ENCODE data around the gene IGFBP2.

The IGFBP2 gene

GRCh38 chr2:216661051-216661450 lies 27.8 kb downstream of the IGFBP2 start:
- no peak overlapping the region for H3K27ac ChIP-seq (ENCODE audit: insufficient read depth in 1 of 2, low read depth in 1 of 2, low read length in 2 of 2, poor library complexity in 1 of 2, severe bottlenecking in 2 of 2)
- H3K27me3 ChIP-seq (replicated peaks in 2 of 5; ENCODE audit: control insufficient read depth in 4 of 5, insufficient read depth in 5 of 5, low read length in 4 of 5), result peaks cover 0 to 3% (median 0%) of the 10 kb centered on the region in 5 experiments
- no peak overlapping the region for H3K4me3 ChIP-seq (ENCODE audit: control insufficient read depth in 1 of 7, extremely low read depth in 1 of 7, insufficient read depth in 4 of 7, low read depth in 2 of 7, low read length in 6 of 7)
- no peak for DNase-seq
- peaks cover 0 to 4% (median 0%) of the 10 kb centered on the region in 4 experiments for H3K4me1 ChIP-seq (ENCODE audit: control extremely low read depth in 1 of 4, control insufficient read depth in 4 of 4, insufficient read depth in 4 of 4, low read length in 3 of 4)
- ChIA-PET POLR2A (no interaction called here), CTCF (interaction anchor here (0.7 to 15.7 kb wide), 13 partner anchors 8 to 551 kb away, joined by 3 to 433 read pairs (median 4); no protein-coding TSS in a partner anchor)
- H3K36me3 ChIP-seq (ENCODE audit: control insufficient read depth in 4 of 4, insufficient read depth in 4 of 4, low read length in 3 of 4), result no peaks in the 10 kb centered on the region
- WGBS (ENCODE audit: insufficient coverage), result 98% methylated on average over 5 of the region's 5 CpGs
- no peaks in the 10 kb centered on the region for H3K9me3 ChIP-seq (ENCODE audit: control extremely low read depth in 1 of 5, control insufficient read depth in 4 of 5, insufficient read depth in 2 of 5, low read depth in 1 of 5, low read length in 4 of 5)

GRCh38 chr2:216661639-216662375 lies 28.6 kb downstream of the IGFBP2 start:
- H3K4me1 ChIP-seq (ENCODE audit: control extremely low read depth in 1 of 4, control insufficient read depth in 4 of 4, insufficient read depth in 4 of 4, low read length in 3 of 4), result peaks cover 0 to 4% (median 0%) of the 10 kb centered on the region in 4 experiments
- WGBS (ENCODE audit: insufficient coverage), result 94% methylated on average over 15 of the region's 20 CpGs
- no peaks in the 10 kb centered on the region for H3K36me3 ChIP-seq (ENCODE audit: control insufficient read depth in 4 of 4, insufficient read depth in 4 of 4, low read length in 3 of 4)
- no peak overlapping the region for H3K4me3 ChIP-seq (ENCODE audit: control insufficient read depth in 1 of 7, extremely low read depth in 1 of 7, insufficient read depth in 4 of 7, low read depth in 2 of 7, low read length in 6 of 7)
- no peak overlapping the region for H3K27ac ChIP-seq (ENCODE audit: insufficient read depth in 1 of 2, low read depth in 1 of 2, low read length in 2 of 2, poor library complexity in 1 of 2, severe bottlenecking in 2 of 2)
- CTCF ChIA-PET, result interaction anchor here (0.5 to 15.7 kb wide), 14 partner anchors 9 to 877 kb away, joined by 3 to 433 read pairs (median 3); no protein-coding TSS in a partner anchor
- peak in 2 of 3 donors; percentile 37 to 45 for DNase-seq
- no peaks in the 10 kb centered on the region for H3K9me3 ChIP-seq (ENCODE audit: control extremely low read depth in 1 of 5, control insufficient read depth in 4 of 5, insufficient read depth in 2 of 5, low read depth in 1 of 5, low read length in 4 of 5)
- H3K27me3 ChIP-seq (replicated peaks in 2 of 5; ENCODE audit: control insufficient read depth in 4 of 5, insufficient read depth in 5 of 5, low read length in 4 of 5), result peaks cover 0 to under 1% (median 0%) of the 10 kb centered on the region in 5 experiments
- POLR2A ChIA-PET, result no interaction called here

DNA sequence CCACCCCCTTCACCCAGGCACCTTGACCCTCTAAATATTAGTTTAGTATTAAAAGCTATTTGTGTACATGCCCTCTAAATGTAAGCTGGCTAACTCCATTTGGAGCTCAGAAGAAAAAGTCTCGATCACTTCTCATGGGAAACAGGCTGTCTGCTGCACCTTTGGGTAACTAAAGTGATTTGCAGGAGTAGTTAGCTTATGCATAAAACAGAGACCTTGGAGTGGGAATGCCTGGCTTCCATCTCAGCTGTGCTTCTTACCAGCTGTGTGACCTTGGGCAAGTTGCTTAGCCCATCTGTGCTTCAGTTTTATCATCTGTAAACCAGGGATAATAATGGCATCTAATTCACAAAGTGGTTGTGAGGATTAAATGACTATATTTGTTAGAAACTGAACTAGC lies 29.9 kb downstream of the IGFBP2 start:
- Histone ChIP-seq H3K9me3 (ENCODE audit: control extremely low read depth in 1 of 5, control insufficient read depth in 4 of 5, insufficient read depth in 2 of 5, low read depth in 1 of 5, low read length in 4 of 5) (no peaks in the 10 kb centered on the region), H3K27ac (ENCODE audit: insufficient read depth in 1 of 2, low read depth in 1 of 2, low read length in 2 of 2, poor library complexity in 1 of 2, severe bottlenecking in 2 of 2) (no peak overlapping the region), H3K4me1 (ENCODE audit: control extremely low read depth in 1 of 4, control insufficient read depth in 4 of 4, insufficient read depth in 4 of 4, low read length in 3 of 4) (peaks cover 0 to 4% (median 0%) of the 10 kb centered on the region in 4 experiments), H3K4me3 (ENCODE audit: control insufficient read depth in 1 of 7, extremely low read depth in 1 of 7, insufficient read depth in 4 of 7, low read depth in 2 of 7, low read length in 6 of 7) (no peak overlapping the region), H3K36me3 (ENCODE audit: control insufficient read depth in 4 of 4, insufficient read depth in 4 of 4, low read length in 3 of 4) (no peaks in the 10 kb centered on the region), H3K27me3 (replicated peaks in 2 of 5; ENCODE audit: control insufficient read depth in 4 of 5, insufficient read depth in 5 of 5, low read length in 4 of 5) (no peaks in the 10 kb centered on the region)
- ChIA-PET POLR2A (no interaction called here), CTCF (interaction anchor here (1.0 to 15.7 kb wide), 12 partner anchors 9 to 553 kb away, joined by 3 to 433 read pairs (median 4); partner anchors contain the start of gene RPL37A)
- no peak for DNase-seq
- WGBS (ENCODE audit: insufficient coverage), result 100% methylated on average over 1 of the region's 1 CpG

GRCh38 chr2:216663846-216664245 lies 30.6 kb downstream of the IGFBP2 start:
- no peaks in the 10 kb centered on the region for H3K9me3 ChIP-seq (ENCODE audit: control extremely low read depth in 1 of 5, control insufficient read depth in 4 of 5, insufficient read depth in 2 of 5, low read depth in 1 of 5, low read length in 4 of 5)
- 95% methylated on average over 15 of the region's 18 CpGs for WGBS (ENCODE audit: insufficient coverage)
- no peaks in the 10 kb centered on the region for H3K27me3 ChIP-seq (replicated peaks in 2 of 5; ENCODE audit: control insufficient read depth in 4 of 5, insufficient read depth in 5 of 5, low read length in 4 of 5)
- no peak overlapping the region for H3K27ac ChIP-seq (ENCODE audit: insufficient read depth in 1 of 2, low read depth in 1 of 2, low read length in 2 of 2, poor library complexity in 1 of 2, severe bottlenecking in 2 of 2)
- POLR2A ChIA-PET, result no interaction called here
- CTCF ChIA-PET, result interaction anchor here (0.8 to 15.7 kb wide), 12 partner anchors 11 to 554 kb away, joined by 3 to 433 read pairs (median 4); partner anchors contain the start of gene RPL37A
- H3K4me1 ChIP-seq (ENCODE audit: control extremely low read depth in 1 of 4, control insufficient read depth in 4 of 4, insufficient read depth in 4 of 4, low read length in 3 of 4), result peaks cover 0 to 4% (median 0%) of the 10 kb centered on the region in 4 experiments
- DNase-seq, result no peak
- H3K36me3 ChIP-seq (ENCODE audit: control insufficient read depth in 4 of 4, insufficient read depth in 4 of 4, low read length in 3 of 4), result no peaks in the 10 kb centered on the region
- H3K4me3 ChIP-seq (ENCODE audit: control insufficient read depth in 1 of 7, extremely low read depth in 1 of 7, insufficient read depth in 4 of 7, low read depth in 2 of 7, low read length in 6 of 7), result no peak overlapping the region

DNA sequence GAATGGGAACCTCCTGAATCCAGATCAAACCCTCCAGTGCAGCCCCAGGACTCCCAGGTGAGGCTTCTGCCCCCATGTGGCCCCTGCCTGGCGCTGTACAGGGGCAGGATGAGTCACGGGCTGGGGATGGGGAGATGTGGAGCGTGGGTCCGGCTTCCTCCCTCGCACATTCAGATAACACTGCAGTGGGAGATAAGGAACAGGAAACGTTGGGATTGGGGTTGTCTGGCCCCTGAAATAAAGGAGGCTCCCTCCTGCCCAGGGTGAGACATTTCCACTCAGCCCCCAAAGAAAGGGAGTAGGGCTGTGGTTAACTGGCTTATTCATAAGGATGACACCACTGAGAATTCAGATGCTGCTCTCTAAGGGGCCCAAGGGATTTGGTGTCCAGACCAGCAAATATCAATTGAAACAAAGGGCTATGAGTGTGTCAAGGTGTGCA lies 31.4 kb downstream of the IGFBP2 start:
- Histone ChIP-seq H3K4me1 (ENCODE audit: control extremely low read depth in 1 of 4, control insufficient read depth in 4 of 4, insufficient read depth in 4 of 4, low read length in 3 of 4) (peaks cover 0 to 4% (median 0%) of the 10 kb centered on the region in 4 experiments), H3K4me3 (ENCODE audit: control insufficient read depth in 1 of 7, extremely low read depth in 1 of 7, insufficient read depth in 4 of 7, low read depth in 2 of 7, low read length in 6 of 7) (no peak overlapping the region), H3K9me3 (ENCODE audit: control extremely low read depth in 1 of 5, control insufficient read depth in 4 of 5, insufficient read depth in 2 of 5, low read depth in 1 of 5, low read length in 4 of 5) (no peaks in the 10 kb centered on the region), H3K27me3 (replicated peaks in 2 of 5; ENCODE audit: control insufficient read depth in 4 of 5, insufficient read depth in 5 of 5, low read length in 4 of 5) (peaks cover 0 to 3% (median 0%) of the 10 kb centered on the region in 5 experiments), H3K27ac (ENCODE audit: insufficient read depth in 1 of 2, low read depth in 1 of 2, low read length in 2 of 2, poor library complexity in 1 of 2, severe bottlenecking in 2 of 2) (no peak overlapping the region), H3K36me3 (ENCODE audit: control insufficient read depth in 4 of 4, insufficient read depth in 4 of 4, low read length in 3 of 4) (no peaks in the 10 kb centered on the region)
- POLR2A ChIA-PET, result no interaction called here
- WGBS (ENCODE audit: insufficient coverage), result 29% methylated on average over 6 of the region's 6 CpGs
- CTCF ChIA-PET, result interaction anchor here (0.6 to 15.7 kb wide), 13 partner anchors 11 to 1266 kb away, joined by 3 to 433 read pairs (median 3); no protein-coding TSS in a partner anchor
- peak in 2 of 3 donors; percentile 15 to 36 for DNase-seq

GRCh38 chr2:216665242-216665641 lies 32.0 kb downstream of the IGFBP2 start:
- Histone ChIP-seq H3K27ac (ENCODE audit: insufficient read depth in 1 of 2, low read depth in 1 of 2, low read length in 2 of 2, poor library complexity in 1 of 2, severe bottlenecking in 2 of 2) (no peak overlapping the region), H3K27me3 (replicated peaks in 2 of 5; ENCODE audit: control insufficient read depth in 4 of 5, insufficient read depth in 5 of 5, low read length in 4 of 5) (peaks cover 0 to 4% (median 0%) of the 10 kb centered on the region in 5 experiments), H3K9me3 (ENCODE audit: control extremely low read depth in 1 of 5, control insufficient read depth in 4 of 5, insufficient read depth in 2 of 5, low read depth in 1 of 5, low read length in 4 of 5) (no peaks in the 10 kb centered on the region), H3K4me3 (ENCODE audit: control insufficient read depth in 1 of 7, extremely low read depth in 1 of 7, insufficient read depth in 4 of 7, low read depth in 2 of 7, low read length in 6 of 7) (no peak overlapping the region), H3K4me1 (ENCODE audit: control extremely low read depth in 1 of 4, control insufficient read depth in 4 of 4, insufficient read depth in 4 of 4, low read length in 3 of 4) (peaks cover 0 to 4% (median 0%) of the 10 kb centered on the region in 4 experiments), H3K36me3 (ENCODE audit: control insufficient read depth in 4 of 4, insufficient read depth in 4 of 4, low read length in 3 of 4) (no peaks in the 10 kb centered on the region)
- ChIA-PET POLR2A (interaction anchor here (0.9 kb wide), 1 partner anchor 146 kb away, joined by 3 read pairs; no protein-coding TSS in a partner anchor), CTCF (interaction anchor here (0.8 to 15.7 kb wide), 11 partner anchors 13 to 1265 kb away, joined by 3 to 433 read pairs (median 3); no protein-coding TSS in a partner anchor)
- 94% methylated on average over 5 of the region's 7 CpGs for WGBS (ENCODE audit: insufficient coverage)
- no peak for DNase-seq
